Measurements from ENCODE around the gene HDAC5.

GRCh38 chr17:44149750-44150329, 26.4 kb upstream of the HDAC5 start:
- no peak for TF ChIP-seq CTCF (IDR thresholded peaks at IDR 0.05; ENCODE audit: low read length)
- TF ChIP-seq EZH2 (IDR thresholded peaks at IDR 0.05; ENCODE audit: borderline replicate concordance, low read length): no peak

Data from OCI-LY1 (cell line).